GM23338 (cell line): Measurements from ENCODE around the gene TUBB2A. TPM values are rescaled to one million over a fixed set of nuclear protein-coding genes. Genes with fewer than 3 reads are reported as not detected.

Experiments
- ATAC-seq: fragments of 200-7000 bp; cut with Tn5 transposase; 3 replicates; pipeline ENCODE4 v1.9.1; 2020
- DNase-seq: peaks from one replicate; pipeline ENCODE4 v3.0.0-alpha.2; 2015; ENCODE audit warnings: low spot score
- H2AFZ ChIP-seq: fragments of 200-600 bp; sonication (generic); 2 replicates; pipeline ENCODE4 v1.8.0; 2016; ENCODE audit warnings: antibody characterized with exemption, mild to moderate bottlenecking, moderate library complexity
- H3F3A ChIP-seq: fragments of 200-600 bp; sonication (generic); replicated peaks from 2 replicates; pipeline ENCODE4 v1.8.0; 2017; ENCODE audit warnings: antibody characterized with exemption, mixed run types, low read depth
- H3K27ac ChIP-seq: fragments of 200-600 bp; sonication (generic); 2 replicates; pipeline ENCODE4 v1.6.1; 2016; ENCODE audit warnings: low read depth
- H3K27me3 ChIP-seq: fragments of 200-600 bp; sonication (generic); 2 replicates; pipeline ENCODE4 v1.8.0; 2016; ENCODE audit warnings: mild to moderate bottlenecking, mixed run types, moderate library complexity; ENCODE audit not compliant: insufficient read depth
- H3K36me3 ChIP-seq: fragments of 200-600 bp; sonication (generic); 2 replicates; pipeline ENCODE4 v1.8.0; 2016; ENCODE audit warnings: mild to moderate bottlenecking; ENCODE audit not compliant: insufficient read depth
- H3K4me1 ChIP-seq: fragments of 200-600 bp; sonication (generic); 2 replicates; pipeline ENCODE4 v1.8.0; 2016; ENCODE audit warnings: mild to moderate bottlenecking, moderate library complexity; ENCODE audit not compliant: insufficient read depth
- H3K4me2 ChIP-seq: fragments of 200-600 bp; sonication (generic); 2 replicates; pipeline ENCODE4 v1.7.1; 2017; ENCODE audit warnings: mixed run types
- H3K4me3 ChIP-seq: fragments of 200-600 bp; sonication (generic); 2 replicates; pipeline ENCODE4 v1.6.1; 2016; ENCODE audit warnings: mixed run types
- H3K79me2 ChIP-seq: fragments of 200-600 bp; sonication (generic); replicated peaks from 2 replicates; pipeline ENCODE4 v1.8.0; 2017; ENCODE audit warnings: mild to moderate bottlenecking; ENCODE audit not compliant: insufficient read depth
- H3K9me2 ChIP-seq: fragments of 200-600 bp; sonication (generic); 2 replicates; pipeline ENCODE4 v1.8.0; 2017; ENCODE audit not compliant: insufficient read depth
- H4K20me1 ChIP-seq: fragments of 200-600 bp; sonication (generic); replicated peaks from 2 replicates; pipeline ENCODE4 v1.8.0; 2017; ENCODE audit warnings: mild to moderate bottlenecking; ENCODE audit not compliant: insufficient read depth
- H3K27ac Mint-ChIP-seq: 2 replicates; pipeline ENCODE4 v1.8.0; 2020; ENCODE audit warnings: inconsistent platforms, mild to moderate bottlenecking, moderate library complexity, mixed read lengths
- H3K27me3 Mint-ChIP-seq: 3 replicates; pipeline ENCODE4 v1.8.0; 2022; ENCODE audit warnings: low read depth, mild to moderate bottlenecking, moderate library complexity, mixed read lengths, inconsistent platforms; ENCODE audit not compliant: insufficient read depth, poor library complexity
- H3K36me3 Mint-ChIP-seq: 3 replicates; pipeline ENCODE4 v1.8.0; 2021; ENCODE audit warnings: low read depth, mild to moderate bottlenecking, inconsistent platforms, moderate library complexity, mixed read lengths
- H3K4me1 Mint-ChIP-seq: 3 replicates; pipeline ENCODE4 v1.8.0; 2020; ENCODE audit warnings: mild to moderate bottlenecking, inconsistent platforms, mixed read lengths
- H3K4me3 Mint-ChIP-seq: 3 replicates; pipeline ENCODE4 v1.8.0; 2021; ENCODE audit warnings: moderate library complexity, mild to moderate bottlenecking, inconsistent platforms, mixed read lengths
- H3K9me3 Mint-ChIP-seq: 3 replicates; pipeline ENCODE4 v1.8.0; 2020; ENCODE audit warnings: moderate library complexity, mild to moderate bottlenecking, inconsistent platforms, mixed read lengths
- CTCF ChIP-seq, 2 experiments: fragments of 200-600 bp in 1 of 2; sonication (generic) in 1 of 2; conservative IDR thresholded peaks; 2 replicates each; pipeline versions ENCODE4 v1.5.1 to v1.6.1; 2016 to 2017; ENCODE audit warnings: antibody characterized with exemption in 2 of 2, low read depth in 2 of 2, mild to moderate bottlenecking in 2 of 2, moderate library complexity in 1 of 2
- EZH2 ChIP-seq: fragments of 200-600 bp; sonication (generic); IDR thresholded peaks from one replicate; pipeline ENCODE4 v1.8.0; 2017; ENCODE audit warnings: antibody characterized with exemption, mild to moderate bottlenecking, low read depth; ENCODE audit not compliant: unreplicated experiment
- EZH2phosphoT487 ChIP-seq: fragments of 200-600 bp; sonication (generic); IDR thresholded peaks from one replicate; pipeline ENCODE4 v1.8.1; 2018; ENCODE audit warnings: antibody characterized with exemption; ENCODE audit not compliant: unreplicated experiment
- JUNB ChIP-seq: IDR thresholded peaks from one replicate; pipeline ENCODE4 v1.6.1; 2016; ENCODE audit warnings: antibody characterized with exemption; ENCODE audit not compliant: unreplicated experiment
- NANOG ChIP-seq: IDR thresholded peaks from 2 replicates; pipeline ENCODE4 v1.6.1; 2016; ENCODE audit warnings: antibody characterized with exemption, borderline replicate concordance
- POLR2AphosphoS5 ChIP-seq: IDR thresholded peaks from 2 replicates; pipeline ENCODE4 v1.6.1; 2016; ENCODE audit warnings: antibody characterized with exemption, low read depth
- ZNF114 ChIP-seq: fragments of 250-450 bp; sonication (Bioruptor Pico); IDR thresholded peaks from 2 replicates; pipeline ENCODE4 v1.5.0; 2020; ENCODE audit warnings: mild to moderate bottlenecking, moderate library complexity
- ZNF331 ChIP-seq: fragments of 250-450 bp; sonication (Bioruptor Pico); IDR thresholded peaks from 2 replicates; pipeline ENCODE4 v1.5.0; 2020; ENCODE audit warnings: low read depth, mild to moderate bottlenecking, moderate library complexity
- polyA plus RNA-seq: library from polyadenylated mRNA; unstranded; fragments of >200 nt; fragmentation: Nextera tagmentation; extraction: Ambion mirVana; gene quantifications from 2 replicates; pipeline ENCODE4 v1.2.1, GENCODE V29; 2016
- total RNA-seq: library from RNA; depleted of rRNA; stranded (reverse); fragments of >200 nt; shearing (Covaris generic); gene quantifications from 2 replicates; pipeline ENCODE4 v1.2.3, GENCODE V29; 2014
- TF ChIP-seq, protein P1 (sequence below): IDR thresholded peaks from one replicate; pipeline ENCODE4 v1.6.1; 2018; ENCODE audit warnings: antibody characterized with exemption; ENCODE audit not compliant: unreplicated experiment
- TF ChIP-seq, protein P2 (sequence below): IDR thresholded peaks from 2 replicates; pipeline ENCODE4 v1.6.1; 2016; ENCODE audit warnings: antibody characterized with exemption

The TUBB2A gene
- total and polyA plus RNA-seq, 2 experiments from 2014 or later = 305 to 376 TPM

DNA sequence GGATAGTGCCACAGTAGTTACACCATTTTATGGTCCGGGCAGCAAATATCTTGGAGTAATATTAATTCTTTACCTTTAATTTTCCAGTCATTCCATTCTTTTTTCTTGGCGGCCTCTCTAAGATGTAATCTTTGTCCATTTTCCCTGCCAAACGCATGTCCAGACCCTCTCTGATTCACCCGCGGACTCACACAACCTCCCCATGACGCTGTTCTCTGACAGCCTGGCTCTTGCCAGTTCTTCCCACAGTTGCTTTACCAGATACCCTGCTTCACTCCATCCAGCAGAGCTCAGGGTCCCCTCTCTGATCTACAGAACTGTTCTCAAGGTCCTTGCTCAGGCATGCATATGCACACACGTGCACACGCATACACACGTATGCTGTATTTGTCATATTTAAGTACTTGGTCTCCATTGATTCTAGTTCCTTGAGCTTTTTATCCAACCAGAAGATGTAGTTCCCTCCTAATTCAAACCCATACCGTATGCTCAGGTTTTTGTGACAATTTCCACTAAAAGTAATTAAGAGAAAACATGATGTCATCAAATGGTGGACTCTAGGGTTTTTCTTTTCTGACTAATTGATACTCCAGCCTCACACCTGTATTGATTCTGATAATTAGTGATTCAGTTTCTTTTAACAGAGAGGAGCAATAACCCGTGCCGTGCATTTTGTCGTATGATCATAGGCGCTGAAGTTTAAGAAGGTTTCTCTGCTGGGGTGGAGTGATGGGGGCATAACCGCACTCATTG is 28.8 kb downstream of the TUBB2A start (continued):
- TF ChIP-seq, protein P1, sequence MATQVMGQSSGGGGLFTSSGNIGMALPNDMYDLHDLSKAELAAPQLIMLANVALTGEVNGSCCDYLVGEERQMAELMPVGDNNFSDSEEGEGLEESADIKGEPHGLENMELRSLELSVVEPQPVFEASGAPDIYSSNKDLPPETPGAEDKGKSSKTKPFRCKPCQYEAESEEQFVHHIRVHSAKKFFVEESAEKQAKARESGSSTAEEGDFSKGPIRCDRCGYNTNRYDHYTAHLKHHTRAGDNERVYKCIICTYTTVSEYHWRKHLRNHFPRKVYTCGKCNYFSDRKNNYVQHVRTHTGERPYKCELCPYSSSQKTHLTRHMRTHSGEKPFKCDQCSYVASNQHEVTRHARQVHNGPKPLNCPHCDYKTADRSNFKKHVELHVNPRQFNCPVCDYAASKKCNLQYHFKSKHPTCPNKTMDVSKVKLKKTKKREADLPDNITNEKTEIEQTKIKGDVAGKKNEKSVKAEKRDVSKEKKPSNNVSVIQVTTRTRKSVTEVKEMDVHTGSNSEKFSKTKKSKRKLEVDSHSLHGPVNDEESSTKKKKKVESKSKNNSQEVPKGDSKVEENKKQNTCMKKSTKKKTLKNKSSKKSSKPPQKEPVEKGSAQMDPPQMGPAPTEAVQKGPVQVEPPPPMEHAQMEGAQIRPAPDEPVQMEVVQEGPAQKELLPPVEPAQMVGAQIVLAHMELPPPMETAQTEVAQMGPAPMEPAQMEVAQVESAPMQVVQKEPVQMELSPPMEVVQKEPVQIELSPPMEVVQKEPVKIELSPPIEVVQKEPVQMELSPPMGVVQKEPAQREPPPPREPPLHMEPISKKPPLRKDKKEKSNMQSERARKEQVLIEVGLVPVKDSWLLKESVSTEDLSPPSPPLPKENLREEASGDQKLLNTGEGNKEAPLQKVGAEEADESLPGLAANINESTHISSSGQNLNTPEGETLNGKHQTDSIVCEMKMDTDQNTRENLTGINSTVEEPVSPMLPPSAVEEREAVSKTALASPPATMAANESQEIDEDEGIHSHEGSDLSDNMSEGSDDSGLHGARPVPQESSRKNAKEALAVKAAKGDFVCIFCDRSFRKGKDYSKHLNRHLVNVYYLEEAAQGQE = no peak
- TF ChIP-seq, protein P2, sequence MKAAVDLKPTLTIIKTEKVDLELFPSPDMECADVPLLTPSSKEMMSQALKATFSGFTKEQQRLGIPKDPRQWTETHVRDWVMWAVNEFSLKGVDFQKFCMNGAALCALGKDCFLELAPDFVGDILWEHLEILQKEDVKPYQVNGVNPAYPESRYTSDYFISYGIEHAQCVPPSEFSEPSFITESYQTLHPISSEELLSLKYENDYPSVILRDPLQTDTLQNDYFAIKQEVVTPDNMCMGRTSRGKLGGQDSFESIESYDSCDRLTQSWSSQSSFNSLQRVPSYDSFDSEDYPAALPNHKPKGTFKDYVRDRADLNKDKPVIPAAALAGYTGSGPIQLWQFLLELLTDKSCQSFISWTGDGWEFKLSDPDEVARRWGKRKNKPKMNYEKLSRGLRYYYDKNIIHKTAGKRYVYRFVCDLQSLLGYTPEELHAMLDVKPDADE = no peak
- no peak for TF ChIP-seq JUNB
- TF ChIP-seq ZNF331 (CRISPR knock-in tag) = no peak

GRCh38 chr6:3125815-3126214 is 31.5 kb downstream of the TUBB2A start:
- H3K4me1 Mint-ChIP-seq = peaks cover 10% of the 10 kb centered on the region
- no peaks in the 10 kb centered on the region for H3K9me3 Mint-ChIP-seq
- Histone ChIP-seq H2AFZ (no peak overlapping the region), H3K4me1 (no peaks in the 10 kb centered on the region), H3K4me3 (no peak overlapping the region), H3K79me2 (no peaks in the 10 kb centered on the region), H3F3A (0 out of 2 replicates have a peak, but pooled peaks cover 4% of the 10 kb centered on the region), H3K27me3 (no peaks in the 10 kb centered on the region), H4K20me1 (no peaks in the 10 kb centered on the region), H3K4me2 (no peak overlapping the region), H3K9me2 (no peaks in the 10 kb centered on the region), H3K36me3 (peaks cover 15% of the 10 kb centered on the region), H3K27ac (no peak overlapping the region)
- ATAC-seq (peak; percentile 39), DNase-seq (no peak)
- peaks cover 39% of the 10 kb centered on the region for H3K36me3 Mint-ChIP-seq
- no peak overlapping the region for H3K4me3 Mint-ChIP-seq
- no peak overlapping the region for H3K27ac Mint-ChIP-seq
- peaks cover 4% of the 10 kb centered on the region for H3K27me3 Mint-ChIP-seq
- TF ChIP-seq POLR2AphosphoS5 = no peak
- TF ChIP-seq CTCF (conservative IDR thresholded peaks at IDR 0.05; ENCODE audit: low read depth in 2 of 2) = no peak
- no peak for TF ChIP-seq EZH2phosphoT487
- TF ChIP-seq ZNF331 (CRISPR knock-in tag) = no peak
- TF ChIP-seq ZNF114 (CRISPR knock-in tag) = no peak
- TF ChIP-seq NANOG = no peak
- TF ChIP-seq, protein P2 = no peak
- TF ChIP-seq JUNB = no peak
- TF ChIP-seq EZH2 = no peak
